Suprapubic skin (tissue), 4 donors: ENCODE measurements around the gene MYMK. TPM values are rescaled to one million over a fixed set of nuclear protein-coding genes. Genes with fewer than 3 reads are reported as not detected.

Experiments
- DNase-seq, 2 donors: peaks; one replicate each; pipeline ENCODE4 v3.0.0-alpha.2; 2019; ENCODE audit warnings: low spot score in 2 of 2
- H3K27ac ChIP-seq: fragments of 200-600 bp; sonication (generic); one replicate; pipeline ENCODE4 v1.5.1; 2019
- H3K27me3 ChIP-seq: fragments of 200-600 bp; sonication (generic); one replicate; pipeline ENCODE4 v1.5.1; 2019
- H3K36me3 ChIP-seq: fragments of 200-600 bp; sonication (generic); one replicate; pipeline ENCODE4 v1.5.1; 2019
- H3K4me1 ChIP-seq: fragments of 200-600 bp; sonication (generic); one replicate; pipeline ENCODE4 v1.5.1; 2019
- H3K4me3 ChIP-seq: fragments of 200-600 bp; sonication (generic); one replicate; pipeline ENCODE4 v1.5.1; 2019; ENCODE audit warnings: mild to moderate bottlenecking
- H3K9me3 ChIP-seq: fragments of 200-600 bp; sonication (generic); one replicate; pipeline ENCODE4 v1.5.1; 2019
- CTCF ChIP-seq, 2 donors: fragments of 200-600 bp in 1 of 2; fragments of 450-650 bp in 1 of 2; sonication (generic) in 1 of 2; IDR thresholded peaks; one replicate each; pipeline ENCODE4 v1.5.1; 2016 to 2019; ENCODE audit warnings: antibody characterized with exemption in 2 of 2, mild to moderate bottlenecking in 1 of 2, moderate library complexity in 1 of 2
- EP300 ChIP-seq: sonication (generic); formaldehyde crosslinking; IDR thresholded peaks from one replicate; pipeline ENCODE4 v1.6.1; 2017; ENCODE audit warnings: antibody characterized with exemption
- POLR2A ChIP-seq, 2 donors: fragments of 450-650 bp; IDR thresholded peaks; one replicate each; pipeline ENCODE4 v1.6.1; 2017; ENCODE audit warnings: antibody characterized with exemption in 2 of 2, mild to moderate bottlenecking in 2 of 2, moderate library complexity in 2 of 2
- POLR2AphosphoS5 ChIP-seq, 3 donors: sonication (generic); formaldehyde crosslinking; IDR thresholded peaks; one replicate each; pipeline ENCODE4 v1.6.1; 2017; ENCODE audit warnings: antibody characterized with exemption in 3 of 3
- WGBS: methylation state at CpG from one replicate; pipeline ENCODE4 v1.1.5; 2018; 5-methylcytosine and 5-hydroxymethylcytosine counted together
- total RNA-seq, 4 donors: library from RNA; depleted of rRNA; stranded (reverse); fragments of >200 nt; gene quantifications; one replicate each; pipeline ENCODE4 v1.1.0, GENCODE V29; 2016

Gene MYMK
- total RNA-seq, 4 donors from 2014 or later: not detected

- Histone ChIP-seq H3K9me3 (peaks cover 6% of the 10 kb centered on the region), H3K27ac (peak overlapping the region; percentile 43), H3K4me3 (no peak overlapping the region), H3K4me1 (peaks cover 23% of the 10 kb centered on the region), H3K27me3 (peaks cover 10% of the 10 kb centered on the region), H3K36me3 (no peaks in the 10 kb centered on the region)
- WGBS: 40% methylated on average over 8 of the region's 18 CpGs
- TF ChIP-seq POLR2AphosphoS5 (IDR thresholded peaks at IDR 0.05) (peak in 1 of 3 donors; percentile 17), CTCF (IDR thresholded peaks at IDR 0.05) (no peak)
- no peak for DNase-seq
These were observed 18.1 kb downstream of the MYMK start for GRCh38 chr9:133506653-133507038.

DNA sequence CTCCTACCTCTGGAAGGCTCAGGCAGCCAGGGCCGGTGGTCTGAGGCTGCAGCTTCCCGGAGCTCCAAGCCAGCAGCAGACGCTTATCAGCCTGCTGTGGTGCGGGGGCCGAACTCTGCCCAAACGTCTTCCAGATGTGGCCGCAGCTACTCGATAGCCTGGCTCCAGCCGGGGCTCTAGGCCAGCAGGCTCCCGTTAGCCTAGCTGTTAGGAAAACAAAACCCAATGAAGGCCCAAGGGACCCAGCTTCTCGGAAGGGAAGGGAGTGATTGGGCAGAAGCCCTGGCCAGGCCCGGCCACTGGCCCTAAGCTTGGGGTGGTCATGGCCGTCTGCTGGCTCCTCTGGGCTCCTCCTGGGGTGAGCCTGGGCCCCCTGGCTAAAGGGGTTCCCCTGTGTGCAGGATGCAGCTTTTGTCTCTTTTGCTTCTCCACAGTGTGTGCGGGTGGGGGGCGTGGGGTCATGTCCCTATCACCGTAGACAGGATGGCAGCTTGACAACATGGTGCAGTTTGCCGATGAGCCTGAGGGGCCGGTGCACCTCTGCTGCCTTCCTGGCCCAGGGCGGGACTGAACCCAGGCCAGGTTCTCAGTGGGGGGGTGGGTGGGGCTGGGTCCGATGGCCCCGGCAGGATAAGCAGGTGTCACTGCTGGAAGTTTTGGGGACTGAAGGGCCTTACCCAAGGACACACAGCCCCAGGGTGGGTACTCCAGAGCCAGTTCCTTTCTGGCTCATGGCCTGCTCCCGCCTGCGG lies 18.7 kb downstream of the MYMK start:
- WGBS: 16% methylated on average over 8 of the region's 23 CpGs
- no peak overlapping the region for H3K4me3 ChIP-seq
- H3K27ac ChIP-seq: peak overlapping the region; percentile 43
- peaks cover 23% of the 10 kb centered on the region for H3K4me1 ChIP-seq
- H3K9me3 ChIP-seq: peaks cover 6% of the 10 kb centered on the region
- no peaks in the 10 kb centered on the region for H3K36me3 ChIP-seq
- H3K27me3 ChIP-seq: peaks cover 10% of the 10 kb centered on the region
- TF ChIP-seq EP300 (no peak), CTCF (IDR thresholded peaks at IDR 0.05) (no peak), POLR2AphosphoS5 (IDR thresholded peaks at IDR 0.05) (no peak), POLR2A (IDR thresholded peaks at IDR 0.05) (no peak)
- DNase-seq: no peak

- Histone ChIP-seq H3K27ac (peak overlapping the region; percentile 43), H3K9me3 (peaks cover 6% of the 10 kb centered on the region), H3K36me3 (no peaks in the 10 kb centered on the region), H3K4me1 (peaks cover 23% of the 10 kb centered on the region), H3K27me3 (peaks cover 10% of the 10 kb centered on the region), H3K4me3 (no peak overlapping the region)
- no peak for TF ChIP-seq EP300
- no peak for TF ChIP-seq POLR2AphosphoS5 (IDR thresholded peaks at IDR 0.05)
- no peak for TF ChIP-seq CTCF (IDR thresholded peaks at IDR 0.05)
- no peak for TF ChIP-seq POLR2A (IDR thresholded peaks at IDR 0.05)
- no peak for DNase-seq
- WGBS: 85% methylated on average over 13 of the region's 13 CpGs
These were observed 19.5 kb downstream of the MYMK start for GRCh38 chr9:133505186-133505830.

DNA sequence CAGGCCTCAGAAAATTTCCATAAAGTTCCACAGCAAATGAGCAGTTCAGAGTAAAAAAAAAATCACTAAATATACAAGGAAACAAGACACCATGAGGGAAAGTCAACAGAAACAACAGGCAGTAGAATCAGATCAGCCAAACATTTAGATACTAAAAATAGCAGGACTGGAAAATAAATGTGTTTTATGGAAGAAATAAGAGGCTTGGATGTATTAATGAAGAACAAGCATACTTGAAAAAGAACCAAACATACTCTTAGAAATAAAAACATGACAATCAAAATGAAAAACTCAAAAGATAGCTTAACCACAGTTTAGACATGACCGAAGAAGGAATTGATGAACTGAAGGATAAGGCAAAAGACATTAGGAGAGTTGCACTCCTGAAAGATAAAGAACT lies 22.6 kb downstream of the MYMK start:
- DNase-seq: no peak
- Histone ChIP-seq H3K4me3 (no peak overlapping the region), H3K36me3 (no peaks in the 10 kb centered on the region), H3K27me3 (peaks cover 20% of the 10 kb centered on the region), H3K4me1 (peaks cover 9% of the 10 kb centered on the region), H3K27ac (no peak overlapping the region), H3K9me3 (peaks cover 6% of the 10 kb centered on the region)
- 100% methylated on average over 1 of the region's 1 CpG for WGBS
- no peak for TF ChIP-seq POLR2A (IDR thresholded peaks at IDR 0.05)
- TF ChIP-seq POLR2AphosphoS5 (IDR thresholded peaks at IDR 0.05): no peak
- TF ChIP-seq EP300: no peak
- no peak for TF ChIP-seq CTCF (IDR thresholded peaks at IDR 0.05)

DNA sequence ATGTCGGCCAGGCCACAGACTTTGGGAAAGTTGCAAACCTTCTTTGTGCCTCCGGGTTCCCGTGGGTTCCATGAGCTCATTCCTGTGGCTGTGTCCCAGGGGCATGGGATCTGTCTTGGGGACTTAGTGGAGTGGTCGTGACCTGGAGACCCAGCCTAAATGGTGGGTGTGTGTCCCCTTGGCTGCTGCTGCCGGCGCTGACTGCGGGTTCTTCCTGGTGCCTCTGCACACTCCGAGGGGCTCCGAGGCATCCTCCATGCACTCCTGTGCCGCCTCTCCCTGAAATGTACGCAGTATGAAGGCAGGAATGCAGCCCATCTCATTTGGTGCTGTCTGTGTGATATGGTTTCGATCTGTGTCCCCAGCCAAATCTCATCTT lies 24.9 kb downstream of the MYMK start:
- TF ChIP-seq POLR2AphosphoS5 (IDR thresholded peaks at IDR 0.05) (no peak), POLR2A (IDR thresholded peaks at IDR 0.05) (no peak), EP300 (no peak), CTCF (IDR thresholded peaks at IDR 0.05) (no peak)
- H3K9me3 ChIP-seq: peaks cover 6% of the 10 kb centered on the region
- H3K4me1 ChIP-seq: no peaks in the 10 kb centered on the region
- H3K27ac ChIP-seq: no peak overlapping the region
- no peaks in the 10 kb centered on the region for H3K36me3 ChIP-seq
- peaks cover 33% of the 10 kb centered on the region for H3K27me3 ChIP-seq
- no peak overlapping the region for H3K4me3 ChIP-seq
- 88% methylated on average over 10 of the region's 12 CpGs for WGBS
- no peak for DNase-seq
